CD8-positive, alpha-beta memory T cell (primary cell): Measurements from ENCODE around the gene MRPL41. TPM values are rescaled to one million over a fixed set of nuclear protein-coding genes. Genes with fewer than 3 reads are reported as not detected.
"Not testable (repeated sequence)": the region's sequence is repeated elsewhere in the genome, so short reads cannot be mapped to it uniquely, and the experiment has no call there.

Source experiments
- CTCF ChIA-PET: fragments of 350-600 bp; sonication (Branson Sonifier 250); formaldehyde crosslinking; loops from one replicate; lab custom pipeline; 2021; ENCODE audit warnings: antibody characterized with exemption; lab: Charles Lee
- POLR2A ChIA-PET: fragments of 350-600 bp; sonication (Branson Sonifier 250); formaldehyde crosslinking; loops from one replicate; lab custom pipeline; 2021; ENCODE audit warnings: antibody characterized with exemption; lab: Charles Lee
- DNase-seq, 5 donors: peaks; one replicate each; pipeline versions ENCODE4 v3.0.0 to v3.0.0-alpha.2; 2020 to 2022; ENCODE audit warnings: mixed read lengths in 1 of 5
- H3K27ac ChIP-seq: one replicate; pipeline ENCODE4 v1.7.0; 2013; ENCODE audit warnings: low read depth, mild to moderate bottlenecking, low read length, moderate library complexity
- H3K27me3 ChIP-seq: 2 replicates; pipeline ENCODE4 v1.7.0; 2013; ENCODE audit warnings: low read length, mild to moderate bottlenecking; ENCODE audit not compliant: insufficient read depth, poor library complexity, severe bottlenecking
- H3K36me3 ChIP-seq: 2 replicates; pipeline ENCODE4 v1.7.0; 2013; ENCODE audit warnings: mild to moderate bottlenecking, low read length, moderate library complexity; ENCODE audit not compliant: insufficient read depth
- H3K4me1 ChIP-seq: 2 replicates; pipeline ENCODE4 v1.7.0; 2013; ENCODE audit warnings: mild to moderate bottlenecking, low read length, moderate library complexity; ENCODE audit not compliant: insufficient read depth
- H3K4me3 ChIP-seq: 2 replicates; pipeline ENCODE4 v1.7.0; 2013; ENCODE audit warnings: mild to moderate bottlenecking, low read length
- H3K9me3 ChIP-seq: 2 replicates; pipeline ENCODE4 v1.7.0; 2013; ENCODE audit warnings: mild to moderate bottlenecking, low read length
- H3K27ac Mint-ChIP-seq, 8 donors: one replicate each; pipeline ENCODE4 v1.8.0; 2020 to 2021; ENCODE audit warnings: mixed read lengths in 8 of 8, mild to moderate bottlenecking in 6 of 8, inconsistent platforms in 3 of 8, moderate library complexity in 3 of 8
- H3K27me3 Mint-ChIP-seq, 2 donors: one replicate each; pipeline ENCODE4 v1.8.0; 2020 to 2021; ENCODE audit warnings: mixed read lengths in 2 of 2, mild to moderate bottlenecking in 1 of 2, moderate library complexity in 1 of 2
- H3K36me3 Mint-ChIP-seq, 3 donors: one replicate each; pipeline ENCODE4 v1.8.0; 2020 to 2021; ENCODE audit warnings: mixed read lengths in 3 of 3, inconsistent platforms in 1 of 3, mild to moderate bottlenecking in 1 of 3
- H3K4me1 Mint-ChIP-seq, 3 donors: one replicate each; pipeline ENCODE4 v1.8.0; 2020 to 2021; ENCODE audit warnings: mixed read lengths in 3 of 3, inconsistent platforms in 1 of 3, mild to moderate bottlenecking in 1 of 3
- H3K4me3 Mint-ChIP-seq, 7 donors: one replicate each; pipeline ENCODE4 v1.8.0; 2020 to 2021; ENCODE audit warnings: mixed read lengths in 7 of 7, mild to moderate bottlenecking in 6 of 7, moderate library complexity in 4 of 7, inconsistent platforms in 2 of 7
- H3K9me3 Mint-ChIP-seq, 5 donors: one replicate each; pipeline ENCODE4 v1.8.0; 2020 to 2022; ENCODE audit warnings: mixed read lengths in 5 of 5, mild to moderate bottlenecking in 3 of 5, moderate library complexity in 2 of 5, inconsistent platforms in 1 of 5
- polyA plus RNA-seq: library from polyadenylated mRNA; unstranded; fragments of 300-500 nt; fragmentation: Illumina TruSeq; gene quantifications from one replicate; pipeline ENCODE4 v1.2.3, GENCODE V29; 2021
- total RNA-seq, 2 experiments: library from RNA; stranded (reverse); gene quantifications; one replicate each; pipeline ENCODE4 v1.2.3, GENCODE V29; 2021

The MRPL41 gene
- total and polyA plus RNA-seq, 3 experiments from 2014 or later, result 44.9 to 68.2 (median 65.9) TPM

DNA sequence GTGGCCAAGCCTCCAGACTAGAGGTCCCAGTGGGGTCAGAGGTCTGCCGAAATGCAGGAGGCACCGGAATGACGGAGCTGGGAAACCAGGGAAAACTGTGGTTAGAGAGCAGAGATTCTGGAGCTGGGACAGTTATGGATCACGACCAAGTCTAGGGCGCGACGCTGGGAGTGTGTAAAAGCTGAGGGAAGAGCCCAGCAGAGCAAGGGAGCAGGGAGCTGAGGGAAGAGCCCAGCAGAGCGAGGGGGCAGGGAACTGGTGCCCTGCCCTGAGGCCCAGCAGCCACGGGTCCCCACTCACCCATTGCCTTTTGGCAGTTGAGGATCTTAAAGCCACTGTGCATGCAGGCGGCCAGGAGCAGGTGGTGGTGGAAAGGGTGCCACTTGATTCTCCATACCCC, 12.5 kb downstream of the MRPL41 start:
- Histone ChIP-seq H3K4me1 (no peaks in the 10 kb centered on the region), H3K36me3 (peaks cover 6% of the 10 kb centered on the region), H3K27ac (no peak overlapping the region), H3K9me3 (no peaks in the 10 kb centered on the region), H3K4me3 (no peak overlapping the region), H3K27me3 (no peaks in the 10 kb centered on the region)
- no peaks in the 10 kb centered on the region for H3K27me3 Mint-ChIP-seq
- peaks cover 0 to 6% (median 3%) of the 10 kb centered on the region in 3 donors for H3K4me1 Mint-ChIP-seq
- peaks cover 7 to 47% (median 22%) of the 10 kb centered on the region in 3 donors for H3K36me3 Mint-ChIP-seq
- no peak overlapping the region for H3K4me3 Mint-ChIP-seq
- ChIA-PET POLR2A (no interaction called here), CTCF (no interaction called here)
- H3K27ac Mint-ChIP-seq, result peak overlapping the region in 4 of 8 donors; percentile 26 to 82 (median 55)
- no peaks in the 10 kb centered on the region for H3K9me3 Mint-ChIP-seq
- DNase-seq, result no peak

DNA sequence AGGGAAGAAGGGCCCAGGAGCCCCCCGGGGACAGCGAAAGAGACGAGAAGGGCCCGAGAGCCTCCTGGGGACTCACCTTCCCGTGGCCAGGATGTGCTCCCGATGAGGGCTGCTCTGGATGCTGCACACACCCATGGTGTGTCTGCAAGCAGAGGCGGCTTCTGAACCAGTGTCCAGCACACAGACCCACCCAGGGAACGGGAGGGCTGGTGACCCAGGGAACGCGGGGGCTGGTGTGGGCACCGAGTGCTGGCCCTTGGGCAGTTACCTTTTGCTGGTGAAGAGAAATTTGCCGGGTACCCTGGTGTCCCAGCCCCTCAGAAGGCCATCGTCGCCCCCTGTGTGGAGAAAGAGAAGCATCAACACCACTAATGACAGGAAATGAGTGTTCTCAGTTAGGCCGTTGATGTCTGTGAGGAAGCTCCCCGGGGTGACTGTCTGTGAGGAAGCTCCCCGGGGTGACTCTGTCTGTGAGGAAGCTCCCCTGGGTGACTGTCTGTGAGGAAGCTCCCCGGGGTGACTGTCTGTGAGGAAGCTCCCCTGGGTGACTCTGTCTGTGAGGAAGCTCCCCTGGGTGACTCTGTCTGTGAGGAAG, 13.2 kb downstream of the MRPL41 start:
- peak overlapping the region in 2 of 8 donors; percentile 46 to 94 for H3K27ac Mint-ChIP-seq
- peaks cover 6% of the 10 kb centered on the region for H3K36me3 ChIP-seq
- H3K9me3 Mint-ChIP-seq, result no peaks in the 10 kb centered on the region

DNA sequence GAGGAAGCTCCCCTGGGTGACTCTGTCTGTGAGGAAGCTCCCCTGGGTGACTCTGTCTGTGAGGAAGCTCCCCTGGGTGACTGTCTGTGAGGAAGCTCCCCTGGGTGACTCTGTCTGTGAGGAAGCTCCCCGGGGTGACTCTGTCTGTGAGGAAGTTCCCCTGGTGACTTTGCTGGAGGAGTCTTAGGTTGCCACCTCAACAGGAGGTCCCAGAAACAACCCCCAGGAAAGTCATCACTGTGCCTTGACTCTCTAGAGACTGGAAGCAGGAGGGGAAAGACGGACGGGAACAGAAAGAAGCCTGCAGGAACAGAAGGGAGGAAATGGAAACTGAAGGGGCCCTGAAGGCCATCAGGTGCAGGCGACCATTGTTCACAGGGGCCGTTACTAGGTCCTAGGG, 16.8 kb downstream of the MRPL41 start:
- POLR2A ChIA-PET, H3K27me3 ChIP-seq, H3K27me3 Mint-ChIP-seq, CTCF ChIA-PET, H3K4me1 ChIP-seq, DNase-seq, H3K9me3 ChIP-seq, H3K27ac ChIP-seq, H3K4me3 ChIP-seq, H3K9me3 Mint-ChIP-seq, H3K4me3 Mint-ChIP-seq: not testable (repeated sequence)
- Mint-ChIP-seq H3K27ac (peak overlapping the region in 3 of 8 donors; percentile 79 to 87 (median 81)), H3K36me3 (peaks cover 0 to 36% (median 12%) of the 10 kb centered on the region in 3 donors), H3K4me1 (peaks cover 9 to 13% (median 10%) of the 10 kb centered on the region in 3 donors)
- peaks cover 18% of the 10 kb centered on the region for H3K36me3 ChIP-seq

More for the DNA sequence above, 13.2 kb downstream of the MRPL41 start:
- Histone ChIP-seq H3K27me3 (no peaks in the 10 kb centered on the region), H3K27ac (no peak overlapping the region), H3K4me1 (no peaks in the 10 kb centered on the region), H3K4me3 (no peak overlapping the region), H3K9me3 (no peaks in the 10 kb centered on the region)
- CTCF ChIA-PET, result no interaction called here
- DNase-seq, result no peak
- Mint-ChIP-seq H3K36me3 (peaks cover 3 to 41% (median 17%) of the 10 kb centered on the region in 3 donors), H3K4me1 (peaks cover 0 to 6% (median 3%) of the 10 kb centered on the region in 3 donors), H3K27me3 (no peaks in the 10 kb centered on the region), H3K4me3 (no peak overlapping the region)
- POLR2A ChIA-PET, result no interaction called here

DNA sequence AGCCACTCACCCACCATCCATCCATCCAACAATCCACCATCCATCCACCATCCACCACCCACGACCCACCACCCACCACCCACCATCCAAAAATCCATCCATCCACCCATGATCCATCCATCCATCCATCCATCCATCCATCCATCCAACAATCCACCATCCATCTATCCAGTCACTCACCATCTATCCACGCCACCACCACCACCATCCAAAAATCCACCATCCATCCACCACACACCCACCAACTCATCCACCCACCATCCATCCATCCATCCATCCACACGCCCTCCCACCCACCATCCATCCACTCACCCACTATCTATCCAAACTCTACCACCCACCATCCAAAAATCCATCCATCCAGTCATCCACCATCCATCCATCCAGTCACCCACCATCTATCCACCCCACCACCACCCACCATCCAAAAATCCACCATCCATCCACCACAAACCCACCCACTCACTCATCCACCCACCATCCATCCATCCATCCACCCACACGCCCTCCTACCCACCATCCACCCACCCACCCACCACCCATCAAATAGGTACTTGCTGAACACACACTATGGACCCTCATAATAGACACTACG, 18.0 kb downstream of the MRPL41 start:
- peaks cover 7 to 16% (median 10%) of the 10 kb centered on the region in 3 donors for H3K4me1 Mint-ChIP-seq
- no peaks in the 10 kb centered on the region for H3K4me1 ChIP-seq
- H3K4me3 Mint-ChIP-seq, result no peak overlapping the region
- no peaks in the 10 kb centered on the region for H3K27me3 Mint-ChIP-seq
- H3K36me3 ChIP-seq, result peaks cover 18% of the 10 kb centered on the region
- ChIA-PET POLR2A (no interaction called here), CTCF (no interaction called here)
- no peaks in the 10 kb centered on the region for H3K27me3 ChIP-seq
- no peak overlapping the region for H3K4me3 ChIP-seq
- no peak overlapping the region for H3K27ac Mint-ChIP-seq
- no peak overlapping the region for H3K27ac ChIP-seq
- peaks cover 0 to 33% (median 9%) of the 10 kb centered on the region in 3 donors for H3K36me3 Mint-ChIP-seq
- H3K9me3 Mint-ChIP-seq, result no peaks in the 10 kb centered on the region
- H3K9me3 ChIP-seq, result no peaks in the 10 kb centered on the region
- DNase-seq, result no peak

DNA sequence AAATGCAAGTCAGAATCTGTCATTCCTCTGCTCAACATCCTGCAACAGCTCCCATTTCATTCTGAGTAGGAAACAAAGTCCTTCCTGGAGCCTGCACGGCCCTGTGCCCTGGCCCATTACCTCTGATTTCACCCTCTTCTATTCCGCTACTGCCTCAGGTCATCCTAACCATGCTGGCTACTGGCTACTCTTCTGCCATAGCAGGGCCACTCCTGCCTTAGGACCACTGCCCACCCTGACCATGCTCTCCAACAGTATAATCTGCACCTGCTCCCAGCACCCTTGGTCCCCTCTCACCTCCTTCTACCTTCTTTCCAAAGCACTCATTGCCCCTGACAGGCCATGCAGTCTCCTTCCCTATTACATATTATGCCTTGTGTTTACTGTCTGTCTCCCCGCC, 18.9 kb downstream of the MRPL41 start:
- no peaks in the 10 kb centered on the region for H3K27me3 Mint-ChIP-seq
- no peak for DNase-seq
- ChIA-PET POLR2A (no interaction called here), CTCF (no interaction called here)
- peak overlapping the region in 3 of 8 donors; percentile 14 to 72 (median 66) for H3K27ac Mint-ChIP-seq
- H3K27ac ChIP-seq, result no peak overlapping the region
- peaks cover under 1% of the 10 kb centered on the region for H3K4me1 ChIP-seq
- H3K4me1 Mint-ChIP-seq, result peaks cover 13 to 25% (median 15%) of the 10 kb centered on the region in 3 donors
- H3K4me3 Mint-ChIP-seq, result no peak overlapping the region
- H3K36me3 Mint-ChIP-seq, result peaks cover 0 to 41% (median 15%) of the 10 kb centered on the region in 3 donors
- H3K27me3 ChIP-seq, result no peaks in the 10 kb centered on the region
- H3K9me3 ChIP-seq, result no peaks in the 10 kb centered on the region
- peaks cover 18% of the 10 kb centered on the region for H3K36me3 ChIP-seq
- H3K4me3 ChIP-seq, result no peak overlapping the region
- H3K9me3 Mint-ChIP-seq, result no peaks in the 10 kb centered on the region

DNA sequence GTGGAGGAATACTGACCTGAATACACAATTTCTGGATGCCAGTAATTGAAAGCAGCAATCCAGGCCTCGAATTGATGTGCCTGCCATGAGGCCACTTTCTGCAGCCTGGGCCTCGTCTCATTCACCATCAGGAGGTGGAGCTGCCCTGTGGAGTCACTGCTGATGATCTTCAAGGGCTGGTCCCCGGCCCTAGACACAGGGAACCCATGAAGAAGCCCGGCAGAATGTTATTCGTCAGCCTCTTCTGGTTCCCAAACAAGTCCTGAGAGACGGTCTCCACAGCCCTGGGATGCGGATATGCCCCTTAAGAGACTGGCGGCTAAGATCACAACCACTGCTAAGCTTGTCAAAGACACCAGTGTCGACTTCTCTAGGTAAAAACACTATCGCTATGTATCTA, 22.5 kb downstream of the MRPL41 start:
- no peak overlapping the region for H3K4me3 Mint-ChIP-seq
- ChIA-PET POLR2A (no interaction called here), CTCF (no interaction called here)
- H3K4me3 ChIP-seq, result no peak overlapping the region
- H3K27me3 ChIP-seq, result no peaks in the 10 kb centered on the region
- no peaks in the 10 kb centered on the region for H3K9me3 ChIP-seq
- peaks cover 36 to 48% (median 39%) of the 10 kb centered on the region in 3 donors for H3K4me1 Mint-ChIP-seq
- H3K27me3 Mint-ChIP-seq, result no peaks in the 10 kb centered on the region
- H3K36me3 Mint-ChIP-seq, result peaks cover 0 to 51% (median 17%) of the 10 kb centered on the region in 3 donors
- no peak overlapping the region for H3K27ac ChIP-seq
- no peak for DNase-seq
- H3K27ac Mint-ChIP-seq, result peak overlapping the region in 1 of 8 donors; percentile 33
- no peaks in the 10 kb centered on the region for H3K9me3 Mint-ChIP-seq
- peaks cover 26% of the 10 kb centered on the region for H3K36me3 ChIP-seq
- H3K4me1 ChIP-seq, result peaks cover 26% of the 10 kb centered on the region

DNA sequence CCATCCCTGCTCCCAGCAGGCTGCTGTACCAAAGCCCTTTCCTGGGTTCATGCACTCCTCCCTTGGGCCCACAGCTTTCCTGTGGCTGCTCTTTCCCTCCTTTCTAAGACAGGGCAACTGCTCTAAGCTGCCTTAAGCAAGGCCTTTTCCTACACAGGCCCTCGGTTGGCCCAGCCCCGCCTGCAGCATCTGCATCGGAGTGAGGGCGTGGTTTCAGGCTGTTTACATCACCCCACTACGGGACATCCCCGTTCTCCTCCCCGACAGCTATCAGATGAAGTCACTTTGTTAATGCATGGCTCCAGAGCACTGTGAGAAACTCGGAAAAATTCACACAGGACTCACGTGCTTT, 23.7 kb downstream of the MRPL41 start:
- DNase-seq, result no peak
- no peak overlapping the region for H3K4me3 ChIP-seq
- no peaks in the 10 kb centered on the region for H3K9me3 Mint-ChIP-seq
- H3K27ac ChIP-seq, result no peak overlapping the region
- H3K9me3 ChIP-seq, result no peaks in the 10 kb centered on the region
- peak overlapping the region in 5 of 7 donors; percentile 28 to 79 (median 46) for H3K4me3 Mint-ChIP-seq
- ChIA-PET POLR2A (no interaction called here), CTCF (no interaction called here)
- H3K4me1 ChIP-seq, result peaks cover 26% of the 10 kb centered on the region
- H3K36me3 ChIP-seq, result peaks cover 26% of the 10 kb centered on the region
- H3K27ac Mint-ChIP-seq, result peak overlapping the region in 4 of 8 donors; percentile 33 to 74 (median 45)
- H3K36me3 Mint-ChIP-seq, result peaks cover 0 to 49% (median 17%) of the 10 kb centered on the region in 3 donors
- H3K27me3 Mint-ChIP-seq, result no peaks in the 10 kb centered on the region
- H3K27me3 ChIP-seq, result no peaks in the 10 kb centered on the region
- H3K4me1 Mint-ChIP-seq, result peaks cover 34 to 47% (median 37%) of the 10 kb centered on the region in 3 donors

DNA sequence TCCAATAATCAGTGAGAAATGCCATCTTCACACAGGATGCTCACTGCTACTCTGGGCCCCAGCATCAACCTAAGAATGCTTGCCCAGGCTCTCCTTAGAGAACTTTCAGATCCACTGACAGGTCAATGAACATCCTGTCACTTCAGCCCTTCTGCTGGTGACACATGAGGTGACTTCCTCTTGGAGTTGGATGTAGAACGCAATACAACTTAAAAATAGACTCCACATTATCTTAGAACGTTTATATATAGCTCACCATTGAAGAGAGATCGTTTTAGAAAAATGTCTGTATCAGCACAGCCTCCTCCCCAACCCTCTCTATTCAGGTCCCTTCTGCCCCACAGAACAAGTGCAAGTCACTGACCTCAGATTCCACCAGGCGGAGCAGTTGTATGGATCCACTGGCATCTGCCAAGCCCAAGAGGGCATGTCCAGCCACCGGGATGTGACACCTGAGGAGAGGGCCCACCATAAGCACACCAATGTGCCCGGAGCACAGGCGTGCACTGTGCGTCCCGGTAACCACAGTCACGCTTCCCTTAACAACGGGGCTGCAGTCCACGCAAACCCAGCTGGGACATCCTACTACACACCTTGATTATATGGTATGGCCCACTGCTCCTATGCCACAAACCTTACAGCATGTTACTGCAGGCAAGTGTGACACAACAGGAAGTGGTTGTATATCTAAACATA, 24.2 kb downstream of the MRPL41 start:
- Mint-ChIP-seq H3K27me3 (no peaks in the 10 kb centered on the region), H3K4me1 (peaks cover 31 to 42% (median 32%) of the 10 kb centered on the region in 3 donors), H3K9me3 (no peaks in the 10 kb centered on the region), H3K4me3 (peak overlapping the region; percentile 24 to 86 (median 62)), H3K27ac (peak overlapping the region in 6 of 8 donors; percentile 26 to 74 (median 38)), H3K36me3 (peaks cover 0 to 44% (median 17%) of the 10 kb centered on the region in 3 donors)
- POLR2A ChIA-PET, result interaction anchor here (1.4 kb wide), 1 partner anchor 24 kb away, joined by 4 read pairs; the partner anchor contains the start of gene MRPL41
- DNase-seq, result no peak
- peaks cover 26% of the 10 kb centered on the region for H3K4me1 ChIP-seq
- H3K27ac ChIP-seq, result no peak overlapping the region
- no peaks in the 10 kb centered on the region for H3K27me3 ChIP-seq
- CTCF ChIA-PET, result no interaction called here
- no peaks in the 10 kb centered on the region for H3K9me3 ChIP-seq
- H3K36me3 ChIP-seq, result peaks cover 26% of the 10 kb centered on the region
- no peak overlapping the region for H3K4me3 ChIP-seq
